ENCODE results near the gene ACAD11. TPM values are rescaled to one million over a fixed set of nuclear protein-coding genes. Genes with fewer than 3 reads are reported as not detected.
A peak's percentile ranks its signal among the peaks of the same experiment; 100 is the strongest.

ACAD11 gene
- total RNA-seq, 4 donors from 2014 or later: 3.9 to 20.4 (median 7.0) TPM

- no peak overlapping the region for H3K4me3 ChIP-seq
- H3K36me3 ChIP-seq: peaks cover 4 to 24% (median 7%) of the 10 kb centered on the region in 3 donors
- peak overlapping the region in 1 of 4 donors; percentile 1 for H3K27ac ChIP-seq
- DNase-seq: no peak
- 82 to 85% methylated on average over 2 of the region's 2 CpGs for WGBS, 2 donors
- intact Hi-C loops (cut with DNase I): no loop called here
- H3K9me3 ChIP-seq: no peaks in the 10 kb centered on the region
- TF ChIP-seq CTCF (IDR thresholded peaks at IDR 0.05) (no peak), POLR2A (IDR thresholded peaks at IDR 0.05) (no peak)
- no peaks in the 10 kb centered on the region for H3K27me3 ChIP-seq
- peaks cover 0 to 18% (median 12%) of the 10 kb centered on the region in 3 donors for H3K4me1 ChIP-seq
Measured at GRCh38 chr3:132597660-132598059, 61.9 kb downstream of the ACAD11 start.

GRCh38 chr3:132596816-132597433 is 62.7 kb downstream of the ACAD11 start, which contains the start of gene ACKR4:
TSS of gene ACKR4 (plus strand) at chr3:132597270. CDS start at chr3:132600398, 3,128 bp downstream.
- no peak for DNase-seq
- intact Hi-C loops (cut with DNase I): no loop called here
- no peaks in the 10 kb centered on the region for H3K9me3 ChIP-seq
- peaks cover 0 to 18% (median 12%) of the 10 kb centered on the region in 3 donors for H3K4me1 ChIP-seq
- TF ChIP-seq CTCF (IDR thresholded peaks at IDR 0.05) (no peak), POLR2A (IDR thresholded peaks at IDR 0.05) (no peak)
- H3K27me3 ChIP-seq: no peaks in the 10 kb centered on the region
- peak within 1 kb of the TSS in 1 of 4 donors; percentile 30 for H3K4me3 ChIP-seq
- peak within 1 kb of the TSS in 3 of 4 donors; percentile 1 to 22 (median 5) for H3K27ac ChIP-seq
- H3K36me3 ChIP-seq: peaks cover 0 to 22% (median 7%) of the 10 kb centered on the region in 3 donors
- 36 to 57% methylated on average over 2 of the region's 2 CpGs for WGBS, 2 donors

- DNase-seq: no peak
- peaks cover 0 to 22% (median 7%) of the 10 kb centered on the region in 3 donors for H3K36me3 ChIP-seq
- TF ChIP-seq CTCF (IDR thresholded peaks at IDR 0.05) (no peak), POLR2A (IDR thresholded peaks at IDR 0.05) (no peak)
- peaks cover 0 to 18% (median 12%) of the 10 kb centered on the region in 3 donors for H3K4me1 ChIP-seq
- H3K27ac ChIP-seq: no peak overlapping the region
- intact Hi-C loops (cut with DNase I): no loop called here
- H3K4me3 ChIP-seq: no peak overlapping the region
- no peaks in the 10 kb centered on the region for H3K27me3 ChIP-seq
- H3K9me3 ChIP-seq: no peaks in the 10 kb centered on the region
Measured at GRCh38 chr3:132596326-132596725, 63.3 kb downstream of the ACAD11 start.

GRCh38 chr3:132595014-132595413 is 64.6 kb downstream of the ACAD11 start:
- Histone ChIP-seq H3K4me3 (no peak overlapping the region), H3K4me1 (peaks cover 0 to 18% (median 12%) of the 10 kb centered on the region in 3 donors), H3K27me3 (no peaks in the 10 kb centered on the region), H3K9me3 (no peaks in the 10 kb centered on the region), H3K36me3 (peaks cover 0 to 22% (median 7%) of the 10 kb centered on the region in 3 donors), H3K27ac (no peak overlapping the region)
- TF ChIP-seq POLR2A (IDR thresholded peaks at IDR 0.05) (no peak), CTCF (IDR thresholded peaks at IDR 0.05) (no peak)
- DNase-seq: no peak
- intact Hi-C loops (cut with DNase I): no loop called here

GRCh38 chr3:132594498-132594897 is 65.1 kb downstream of the ACAD11 start:
- DNase-seq: no peak
- no peak overlapping the region for H3K27ac ChIP-seq
- TF ChIP-seq CTCF (IDR thresholded peaks at IDR 0.05) (no peak), POLR2A (IDR thresholded peaks at IDR 0.05) (no peak)
- H3K36me3 ChIP-seq: peaks cover 0 to 21% (median 7%) of the 10 kb centered on the region in 3 donors
- no peaks in the 10 kb centered on the region for H3K27me3 ChIP-seq
- intact Hi-C loops (cut with DNase I): no loop called here
- H3K9me3 ChIP-seq: no peaks in the 10 kb centered on the region
- peaks cover 0 to 18% (median 12%) of the 10 kb centered on the region in 3 donors for H3K4me1 ChIP-seq
- no peak overlapping the region for H3K4me3 ChIP-seq
